ENCODE data around the gene RUSC2.
"Not testable (repeated sequence)": the region's sequence is repeated elsewhere in the genome, so short reads cannot be mapped to it uniquely, and the experiment has no call there.

Gene RUSC2

GRCh38 chr9:35522187-35522586, 32.3 kb downstream of the RUSC2 start:
- no peak for DNase-seq

- DNase-seq, result no peak
These were observed 32.8 kb downstream of the RUSC2 start for GRCh38 chr9:35522700-35523099.

GRCh38 chr9:35523556-35523955, 33.6 kb downstream of the RUSC2 start:
- DNase-seq, result not testable (repeated sequence)

- DNase-seq, result no peak
These were observed 36.3 kb downstream of the RUSC2 start for GRCh38 chr9:35526087-35526801.

GRCh38 chr9:35529161-35529823, 39.4 kb downstream of the RUSC2 start:
- DNase-seq, result no peak

DNA sequence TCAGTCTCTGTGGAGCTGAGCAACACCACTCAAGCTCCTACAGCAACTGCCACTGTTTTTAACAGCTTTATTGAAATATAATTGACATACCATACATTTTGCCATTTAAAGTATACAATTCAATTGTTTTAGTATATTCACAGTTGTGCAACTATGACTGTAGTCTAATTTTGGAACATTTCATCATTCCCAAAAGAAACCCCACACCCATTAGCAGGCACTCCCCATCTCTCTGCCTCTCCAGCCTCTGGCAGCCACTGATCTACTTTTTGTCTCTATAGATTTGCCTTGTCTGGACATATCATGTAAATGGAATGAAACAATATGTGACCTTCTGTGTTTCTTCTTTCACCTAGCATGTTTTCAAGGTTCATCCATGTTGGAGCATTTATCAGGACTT, 43.5 kb downstream of the RUSC2 start:
- no peak for DNase-seq

DNA sequence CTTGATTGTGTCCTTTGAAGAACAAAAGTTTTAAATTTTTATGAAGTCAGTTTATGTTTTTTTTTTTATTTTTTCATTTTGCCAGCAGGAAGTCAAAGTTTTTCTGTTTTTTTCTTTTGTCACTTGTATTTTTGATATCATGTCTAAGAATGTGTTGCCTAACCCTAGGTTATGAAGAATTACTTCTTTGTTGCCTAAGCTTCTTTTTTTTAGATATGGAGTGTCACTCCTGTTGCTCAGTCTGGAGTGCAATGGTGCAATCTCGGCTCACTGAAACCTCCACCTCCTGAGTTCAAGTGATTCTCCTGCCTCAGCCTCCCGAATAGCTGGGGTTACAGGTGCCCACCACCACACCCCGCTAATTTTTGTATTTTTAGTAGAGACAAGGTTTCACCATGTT, 45.0 kb downstream of the RUSC2 start:
- DNase-seq, result not testable (repeated sequence)

GRCh38 chr9:35537913-35538312, 48.0 kb downstream of the RUSC2 start:
- no peak for DNase-seq

DNA sequence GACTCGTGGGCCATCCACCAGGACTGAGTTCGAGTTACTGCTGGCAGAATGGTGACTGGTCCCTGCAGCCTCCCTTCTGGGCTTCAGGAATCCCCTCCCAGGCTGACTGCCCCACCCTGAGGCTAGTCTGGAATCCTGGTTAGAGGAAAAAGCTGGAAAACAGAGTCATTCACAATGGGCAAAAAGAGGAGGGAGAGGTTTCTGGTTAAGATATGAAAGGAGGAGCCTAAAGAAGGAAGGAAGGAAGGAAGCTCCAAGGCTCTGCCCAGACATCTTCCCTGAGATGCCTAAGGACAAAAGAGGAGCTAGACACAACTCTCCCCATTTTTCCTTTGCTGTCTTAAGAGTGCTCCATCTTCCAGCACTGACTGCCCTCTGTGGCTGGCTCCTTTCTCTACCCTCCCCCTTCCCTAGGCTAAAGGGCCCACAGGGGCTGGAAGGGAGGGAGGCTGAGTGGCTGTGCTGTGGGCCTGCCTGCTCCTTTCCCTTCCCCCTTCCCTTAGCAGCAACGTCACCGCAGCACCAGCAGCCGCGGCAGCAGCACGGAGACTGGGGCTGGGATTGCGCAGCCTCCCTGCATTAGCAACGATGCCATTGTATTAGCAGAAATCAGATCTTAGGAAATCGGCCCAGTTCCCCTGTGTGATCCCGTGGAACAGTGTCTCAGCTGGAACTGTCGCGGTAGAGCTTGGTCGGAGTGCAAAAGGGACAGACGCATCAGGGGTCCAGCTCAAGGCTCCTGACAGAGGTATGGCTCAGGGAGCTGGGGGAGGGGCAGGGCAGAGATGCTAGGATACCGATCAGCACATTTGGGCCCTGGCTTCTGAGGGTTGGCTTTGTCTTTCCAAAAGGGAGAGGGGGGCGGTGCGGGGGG, 48.7 kb downstream of the RUSC2 start:
- DNase-seq, result no peak

Data from CD4-positive, alpha-beta T cell treated with Interleukin-17A for 1 hour (primary cell).